Endothelial cell of hepatic sinusoid (primary cell): Measurements from ENCODE around the gene NUBPL.

Source experiments
- in situ Hi-C: cut with HindIII; loops from 2 replicates; pipeline ENCODE4 v1.10.0; 2017; ENCODE audit warnings: low sequenced_read_pairs

NUBPL gene

GRCh38 chr14:31897581-31898186 lies 336.5 kb downstream of the NUBPL start:
- in situ Hi-C loops, result no loop called here

- in situ Hi-C loops, result no loop called here
Measured at GRCh38 chr14:31898838-31899528, 337.8 kb downstream of the NUBPL start.

GRCh38 chr14:31902002-31902401 lies 340.8 kb downstream of the NUBPL start:
- in situ Hi-C loops, result no loop called here

- in situ Hi-C loops, result no loop called here
Measured at GRCh38 chr14:31902945-31903646, 341.9 kb downstream of the NUBPL start.

- in situ Hi-C loops, result no loop called here
Measured at GRCh38 chr14:31909977-31910376, 348.8 kb downstream of the NUBPL start.
